HG03378 (cell line): Measurements from ENCODE around the gene RALA.
"Not testable (repeated sequence)": the region's sequence is repeated elsewhere in the genome, so short reads cannot be mapped to it uniquely, and the experiment has no call there.

ENCODE experiments used
- ATAC-seq: cut with Tn5 transposase; IDR thresholded peaks from one replicate; pipeline ENCODE4 v1.9.1; 2021; ENCODE audit warnings: mild to moderate bottlenecking, moderate library complexity; ENCODE audit not compliant: unreplicated experiment

The RALA gene

DNA sequence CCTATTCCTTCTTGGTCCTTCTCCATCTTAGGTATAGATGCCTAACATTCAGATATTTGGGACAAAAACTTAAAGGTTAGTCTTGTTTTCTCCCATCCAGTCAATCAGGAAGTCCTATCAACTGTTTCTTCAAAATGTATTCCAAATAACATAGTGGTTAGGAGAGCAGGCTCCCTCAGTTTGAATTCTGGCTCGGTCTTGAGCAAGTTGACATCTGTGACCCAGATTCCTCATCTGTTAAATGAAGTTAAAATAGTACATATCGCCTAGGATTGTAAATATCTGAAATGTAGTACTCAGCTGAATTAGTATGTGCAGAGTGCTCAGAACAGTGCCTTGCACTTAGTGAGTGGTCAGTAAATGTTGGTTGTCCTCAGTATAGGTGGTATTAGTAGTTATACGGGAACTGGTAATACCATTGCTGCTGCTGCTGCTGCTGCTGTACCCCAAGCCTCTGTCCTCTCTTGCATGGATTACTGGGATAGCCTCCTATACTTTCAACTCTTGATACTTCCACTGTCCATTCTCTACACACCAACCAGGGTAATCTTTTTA is 58.6 kb downstream of the RALA start:
- no peak for ATAC-seq

DNA sequence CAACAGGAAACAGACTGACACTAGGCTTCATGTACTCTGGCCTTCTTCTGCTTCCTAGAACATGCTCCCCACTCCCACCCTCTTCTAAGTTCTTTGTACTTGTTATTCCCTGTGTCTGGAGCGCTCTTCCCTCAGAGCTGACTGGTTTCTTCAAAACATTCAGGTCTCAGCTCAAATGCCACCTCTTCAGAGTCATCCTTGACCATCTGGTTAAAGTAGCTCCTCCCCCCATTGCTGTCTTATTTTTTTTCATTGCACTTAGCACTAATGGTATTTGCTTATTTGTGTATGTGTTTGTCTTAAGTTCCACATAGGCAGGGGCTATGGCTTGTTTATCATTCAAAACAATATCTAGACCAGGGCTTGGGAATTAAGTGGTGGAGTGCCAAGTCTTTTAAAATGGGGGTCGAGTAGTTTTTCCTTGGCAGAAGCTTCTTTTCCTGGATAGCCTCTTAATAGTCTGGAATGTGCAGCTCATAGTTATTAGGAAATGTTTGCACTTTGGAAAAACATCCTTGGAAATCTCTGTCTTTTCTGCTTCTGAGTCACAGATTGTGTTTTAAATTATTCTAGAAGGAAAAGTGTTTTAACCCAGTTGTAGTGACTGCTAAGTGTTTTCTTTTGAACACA is 60.0 kb downstream of the RALA start:
- no peak for ATAC-seq

DNA sequence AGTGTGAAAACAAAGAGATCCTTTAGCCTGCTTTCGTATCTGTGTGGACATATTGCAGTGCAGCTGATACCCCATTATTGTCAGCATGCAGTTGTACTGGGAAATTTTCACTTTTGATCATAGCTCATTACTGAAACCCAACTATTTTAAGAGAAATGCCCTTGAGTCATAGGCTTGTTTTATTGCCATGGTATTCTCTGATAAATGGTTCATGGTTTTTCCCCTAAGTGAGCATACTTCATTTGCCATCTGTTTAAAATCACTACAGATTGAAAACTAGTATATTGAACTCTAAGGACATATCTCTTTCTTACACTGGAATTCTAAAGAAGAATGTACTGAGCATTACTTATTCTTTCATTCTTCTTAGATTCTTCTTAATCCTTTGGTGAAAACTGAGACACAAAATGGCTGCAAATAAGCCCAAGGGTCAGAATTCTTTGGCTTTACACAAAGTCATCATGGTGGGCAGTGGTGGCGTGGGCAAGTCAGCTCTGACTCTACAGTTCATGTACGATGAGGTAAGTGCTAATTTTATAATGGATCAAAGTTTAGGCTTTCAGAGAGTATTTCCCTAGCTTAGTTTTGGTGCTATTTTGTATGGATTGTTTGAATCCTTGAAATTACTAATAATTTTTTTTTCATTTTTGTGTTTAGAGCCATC is 63.0 kb downstream of the RALA start:
- peak; percentile 79 for ATAC-seq

DNA sequence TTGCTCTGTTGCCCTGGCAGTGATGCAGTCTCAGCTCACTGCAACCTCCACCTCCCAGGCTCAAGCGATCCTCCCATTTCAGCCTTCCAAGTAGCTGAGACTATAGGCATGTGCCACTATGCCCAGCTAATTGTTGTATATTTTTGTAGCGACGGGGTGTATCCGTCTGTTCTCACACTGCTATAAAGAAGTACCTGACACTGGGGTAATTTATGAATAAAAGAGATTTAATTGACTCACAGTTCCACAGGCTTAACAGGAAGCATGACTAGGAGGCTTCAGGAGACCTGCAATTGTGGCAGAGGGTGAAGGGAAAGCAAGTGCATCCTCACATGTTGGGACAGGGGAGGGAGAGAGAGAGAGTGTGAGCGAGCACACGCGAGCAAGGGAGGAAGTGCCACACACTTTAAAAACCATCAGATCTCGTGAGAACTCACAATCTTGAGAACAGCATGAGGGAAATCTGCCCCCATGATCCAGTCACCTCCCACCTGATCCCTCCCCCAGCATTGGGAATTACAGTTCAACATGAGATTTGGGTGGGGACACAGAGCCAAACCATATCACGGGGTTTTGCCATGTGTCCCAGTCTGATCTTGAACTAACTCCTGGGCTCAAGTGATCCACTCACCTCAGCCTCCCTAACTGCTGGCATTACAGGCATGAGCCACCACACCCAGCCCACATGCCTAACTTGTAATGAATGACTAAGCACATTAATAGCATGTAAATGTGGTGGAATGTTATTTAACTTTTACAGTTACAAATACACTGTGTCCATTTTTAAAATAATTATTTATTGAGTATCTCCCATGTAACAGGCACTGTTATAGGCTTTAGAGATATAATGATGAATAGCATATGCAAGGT is 65.5 kb downstream of the RALA start:
- ATAC-seq = no peak

DNA sequence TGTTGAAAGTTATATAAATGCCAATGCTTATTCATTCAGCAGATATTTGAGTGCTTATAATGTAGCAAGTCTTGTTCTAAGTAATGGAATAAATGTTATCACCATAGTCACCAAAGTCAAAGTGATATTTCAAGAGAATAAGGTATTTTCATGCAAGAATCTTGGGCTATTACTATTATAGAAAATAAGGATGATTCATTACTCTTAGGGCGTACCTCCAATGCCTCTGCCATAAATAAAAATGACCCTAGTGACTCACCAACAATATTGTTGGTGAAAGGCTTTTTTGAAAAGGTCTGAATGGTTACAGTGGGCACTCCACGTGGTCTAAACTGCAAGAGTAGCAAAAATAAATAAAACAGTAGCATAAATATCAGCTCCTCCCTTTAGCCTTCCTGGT is 68.4 kb downstream of the RALA start:
- ATAC-seq = no peak

DNA sequence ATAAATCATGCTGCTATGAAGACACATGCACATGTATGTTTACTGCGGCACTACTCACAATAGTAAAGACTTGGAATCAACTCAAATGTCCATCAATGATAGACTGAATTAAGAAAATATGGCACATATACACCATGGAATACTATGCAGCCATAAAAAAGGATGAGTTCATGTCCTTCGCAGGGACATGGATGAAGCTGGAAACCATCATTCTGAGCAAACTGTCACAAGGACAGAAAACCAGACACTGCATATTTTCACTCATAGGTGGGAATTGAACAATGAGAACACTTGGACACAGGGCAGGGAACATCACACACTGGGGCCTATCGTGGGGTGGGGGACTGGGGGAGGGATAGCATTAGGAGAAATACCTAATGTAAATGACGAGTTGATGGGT is 69.7 kb downstream of the RALA start:
- ATAC-seq = not testable (repeated sequence)

DNA sequence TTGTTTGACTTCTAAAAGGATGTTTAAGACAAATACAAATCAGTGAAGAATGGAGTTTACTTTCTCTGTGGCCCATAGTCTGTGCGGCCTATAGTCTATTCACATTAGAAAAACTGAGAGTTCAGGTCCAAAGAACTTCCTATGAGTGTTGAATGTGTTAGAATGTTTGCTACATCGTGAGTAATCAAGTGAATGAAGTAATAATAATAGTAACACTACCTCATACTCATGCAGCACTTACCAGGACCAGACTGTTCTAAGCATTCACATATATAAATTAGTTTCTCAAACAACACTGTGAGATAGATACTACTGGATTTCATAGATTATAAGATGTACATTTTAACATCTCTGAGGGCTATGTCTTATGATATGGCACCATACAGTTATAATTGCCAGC is 70.4 kb downstream of the RALA start:
- ATAC-seq = no peak

DNA sequence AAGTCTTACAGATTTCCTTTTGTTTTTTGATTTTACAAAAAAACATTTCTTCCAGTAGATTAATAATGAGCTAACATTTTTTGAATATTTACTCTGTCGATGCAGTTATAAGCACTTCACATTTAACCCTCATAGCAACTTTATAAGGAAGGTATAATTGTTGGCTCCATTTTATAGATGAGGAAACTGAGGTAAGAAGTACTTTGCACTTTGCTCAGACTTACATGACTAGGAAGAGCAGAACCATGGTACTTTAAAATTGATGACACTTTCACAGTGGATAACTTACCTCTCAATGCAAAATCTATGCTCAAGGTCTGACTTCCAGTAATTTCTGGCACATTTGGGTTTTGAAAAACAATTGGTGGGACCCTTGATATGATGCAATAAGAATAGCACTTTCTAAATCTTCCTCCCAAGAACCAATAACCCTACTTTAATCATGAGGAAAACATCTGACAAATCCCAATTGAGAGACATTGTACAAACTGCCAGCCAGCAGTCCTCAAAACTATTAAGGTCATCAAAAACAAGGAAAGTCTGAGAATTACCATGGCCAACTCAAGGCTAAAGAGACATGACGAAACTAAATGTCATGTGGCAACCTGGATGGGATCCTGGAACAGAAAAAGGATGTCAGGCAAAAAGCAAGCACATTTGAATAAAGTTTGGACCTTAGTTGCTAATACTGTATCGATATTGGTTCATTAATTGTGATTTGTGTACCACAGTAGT is 72.6 kb downstream of the RALA start:
- ATAC-seq = no peak

DNA sequence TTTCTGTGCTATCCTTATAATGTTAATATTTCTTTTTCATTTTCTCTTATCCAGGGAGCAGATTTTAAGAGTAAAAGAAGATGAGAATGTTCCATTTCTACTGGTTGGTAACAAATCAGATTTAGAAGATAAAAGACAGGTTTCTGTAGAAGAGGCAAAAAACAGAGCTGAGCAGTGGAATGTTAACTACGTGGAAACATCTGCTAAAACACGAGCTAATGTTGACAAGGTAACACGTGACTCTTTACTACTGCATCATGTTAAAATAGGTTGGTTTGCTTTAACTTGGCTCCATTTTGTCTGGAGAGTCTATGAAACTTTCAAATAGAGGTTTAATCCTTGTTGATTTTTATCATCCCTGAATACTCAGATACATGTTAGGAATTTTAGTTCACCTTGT is 73.3 kb downstream of the RALA start:
- ATAC-seq = no peak

DNA sequence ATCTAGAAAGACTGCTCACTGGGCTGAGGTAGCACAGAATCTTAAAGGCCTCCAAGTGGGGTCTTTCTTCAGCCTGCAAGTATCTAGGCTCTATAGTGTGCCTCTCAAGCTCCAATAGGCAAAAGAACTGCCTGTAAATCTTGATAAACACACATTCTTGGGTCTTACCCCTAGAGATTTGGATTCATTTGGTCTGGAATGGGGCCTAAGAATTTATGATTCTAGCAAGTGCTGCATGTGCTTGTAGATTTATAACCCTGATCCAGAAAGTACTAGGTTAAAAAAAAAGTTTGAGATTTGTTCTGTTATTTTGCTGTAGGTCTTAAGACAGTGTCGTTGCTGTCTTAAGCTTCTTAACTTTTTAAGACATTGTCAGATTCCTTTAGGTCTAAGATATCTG is 74.1 kb downstream of the RALA start:
- ATAC-seq = no peak

DNA sequence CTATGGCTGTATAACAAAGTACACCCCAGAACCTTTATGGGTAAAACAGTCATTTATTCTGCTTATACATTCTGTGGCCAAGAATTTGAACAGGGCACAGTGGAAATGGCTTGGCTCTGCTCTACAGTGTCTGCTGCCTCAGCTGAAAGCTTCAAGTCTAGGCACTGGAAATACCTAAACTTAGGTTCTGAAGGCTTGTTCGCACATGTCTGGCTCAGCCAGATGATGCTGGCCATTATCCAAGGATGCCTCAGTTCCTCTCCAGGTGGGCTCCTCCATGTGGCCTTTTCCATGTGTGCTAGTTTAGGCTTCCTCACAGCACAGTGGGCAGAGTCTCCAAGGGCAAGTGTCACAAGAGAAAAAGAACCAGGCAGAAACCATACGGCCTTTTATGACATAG is 76.8 kb downstream of the RALA start:
- ATAC-seq = no peak

DNA sequence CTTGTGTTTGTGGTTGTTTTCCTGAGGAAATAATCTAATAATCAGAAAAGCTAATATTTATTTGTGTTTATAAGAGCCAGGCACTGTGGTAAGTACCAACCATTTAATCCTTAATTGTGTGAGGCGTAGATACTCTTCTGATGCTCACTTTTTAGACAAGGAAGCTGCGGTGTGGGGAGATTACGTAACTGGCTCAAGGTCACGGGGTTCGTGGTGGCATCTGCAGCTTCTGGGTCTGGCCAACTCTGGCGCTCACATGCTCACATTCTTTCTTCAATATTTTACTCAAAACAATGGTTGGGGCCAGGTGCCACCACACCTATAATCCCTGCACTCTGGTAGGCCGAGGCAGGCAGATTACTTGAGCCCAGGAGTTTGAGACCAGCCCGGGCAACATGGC is 77.6 kb downstream of the RALA start:
- ATAC-seq = no peak

DNA sequence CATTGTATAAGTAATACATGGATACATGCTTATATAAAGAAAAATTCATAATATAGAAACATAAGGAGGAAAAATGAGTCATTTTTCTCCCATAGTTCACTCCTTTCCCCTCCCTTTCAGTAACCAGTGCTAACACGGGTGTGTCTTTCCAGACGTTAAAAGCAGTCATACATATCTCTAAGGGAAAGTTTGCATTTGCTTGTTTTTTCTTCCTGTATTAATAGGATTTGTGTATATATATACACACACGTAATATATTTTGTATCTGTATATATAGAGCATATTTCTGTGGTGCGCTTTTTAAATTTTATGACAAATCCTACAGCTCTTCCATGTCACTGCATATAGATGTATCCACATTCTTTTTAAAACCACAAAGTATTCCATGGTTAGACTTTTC is 78.8 kb downstream of the RALA start:
- ATAC-seq = no peak

DNA sequence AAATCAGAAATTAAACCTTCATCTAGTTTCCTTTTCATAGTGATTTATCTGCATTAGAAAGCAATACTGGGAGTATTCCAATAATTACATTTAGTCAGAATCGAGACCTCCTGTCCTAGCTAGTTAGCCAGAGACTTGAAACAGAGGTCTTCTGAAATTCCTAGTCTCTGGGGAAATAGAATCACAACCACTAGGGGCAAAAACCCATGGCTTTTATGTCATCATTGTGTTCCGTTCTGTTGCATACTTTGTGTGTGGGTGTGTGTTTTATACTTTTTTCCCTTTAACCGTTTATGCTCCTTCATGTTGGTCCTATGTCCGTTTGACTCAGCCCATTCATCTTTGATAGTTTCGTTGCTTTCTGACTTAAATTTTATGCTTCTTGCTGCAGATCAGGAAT is 79.8 kb downstream of the RALA start:
- ATAC-seq = no peak

DNA sequence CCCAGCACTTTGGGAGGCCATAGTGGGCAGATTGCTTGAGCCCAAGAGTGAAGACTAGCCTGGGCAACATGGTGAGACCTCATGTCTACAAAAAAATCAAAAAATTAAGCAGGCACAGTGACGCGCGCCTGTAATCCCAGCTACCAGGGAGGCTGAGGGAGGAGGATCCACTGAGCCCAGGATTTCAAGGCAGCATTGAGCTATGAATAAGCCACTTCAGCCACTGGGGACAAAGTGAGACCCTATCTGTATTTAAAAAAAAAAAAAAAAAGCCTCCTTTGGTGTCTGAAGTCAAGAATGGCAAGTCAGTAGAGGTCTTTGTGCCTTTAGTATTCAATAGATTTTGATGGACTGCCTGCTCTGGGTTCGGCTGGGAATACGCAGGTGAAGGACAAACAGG is 85.7 kb downstream of the RALA start:
- ATAC-seq = no peak

DNA sequence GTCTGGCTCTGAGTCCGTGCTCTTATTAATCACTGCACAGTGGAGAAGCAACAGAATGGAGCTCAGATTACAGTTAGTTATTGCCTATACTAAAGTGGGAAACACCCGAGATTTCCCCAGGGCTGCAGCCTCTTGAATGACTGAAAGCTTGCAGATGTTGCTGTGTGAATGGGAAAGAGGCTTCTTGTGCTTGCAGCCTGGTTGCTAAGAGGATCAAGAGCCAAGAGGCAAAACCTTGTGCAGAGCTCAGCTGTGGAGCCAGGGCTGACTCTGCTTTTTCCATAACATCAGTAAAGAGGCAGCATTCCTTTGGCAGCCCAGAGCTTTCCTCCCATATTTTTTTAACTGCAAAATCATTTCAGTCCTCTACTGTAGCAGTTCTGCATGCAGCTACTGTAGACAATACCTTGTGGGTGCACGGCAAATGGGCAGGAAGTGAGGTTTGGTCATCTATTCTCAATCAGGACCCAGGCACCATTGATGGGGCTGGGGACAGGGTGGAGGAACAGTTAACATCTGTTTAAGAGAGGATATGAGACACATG is 86.5 kb downstream of the RALA start:
- ATAC-seq = no peak

DNA sequence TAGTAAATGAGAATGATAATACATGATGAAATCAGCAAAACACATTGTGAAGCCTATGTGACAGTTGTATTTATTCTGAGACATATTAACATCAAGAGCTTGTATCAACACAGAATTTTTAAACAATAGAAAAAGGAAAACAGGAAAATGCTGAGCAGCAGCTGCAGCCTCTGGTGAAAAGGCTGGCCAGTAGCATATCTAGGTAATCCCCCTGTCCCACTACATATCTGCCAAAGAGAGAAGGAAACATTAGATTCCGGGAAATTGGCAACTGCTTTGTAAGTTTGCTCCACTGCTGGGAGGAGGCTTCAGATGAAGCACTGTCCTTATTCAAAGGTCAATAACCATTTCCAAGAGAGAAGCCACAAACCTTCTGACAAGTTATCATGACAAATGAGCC is 89.4 kb downstream of the RALA start:
- ATAC-seq = no peak

DNA sequence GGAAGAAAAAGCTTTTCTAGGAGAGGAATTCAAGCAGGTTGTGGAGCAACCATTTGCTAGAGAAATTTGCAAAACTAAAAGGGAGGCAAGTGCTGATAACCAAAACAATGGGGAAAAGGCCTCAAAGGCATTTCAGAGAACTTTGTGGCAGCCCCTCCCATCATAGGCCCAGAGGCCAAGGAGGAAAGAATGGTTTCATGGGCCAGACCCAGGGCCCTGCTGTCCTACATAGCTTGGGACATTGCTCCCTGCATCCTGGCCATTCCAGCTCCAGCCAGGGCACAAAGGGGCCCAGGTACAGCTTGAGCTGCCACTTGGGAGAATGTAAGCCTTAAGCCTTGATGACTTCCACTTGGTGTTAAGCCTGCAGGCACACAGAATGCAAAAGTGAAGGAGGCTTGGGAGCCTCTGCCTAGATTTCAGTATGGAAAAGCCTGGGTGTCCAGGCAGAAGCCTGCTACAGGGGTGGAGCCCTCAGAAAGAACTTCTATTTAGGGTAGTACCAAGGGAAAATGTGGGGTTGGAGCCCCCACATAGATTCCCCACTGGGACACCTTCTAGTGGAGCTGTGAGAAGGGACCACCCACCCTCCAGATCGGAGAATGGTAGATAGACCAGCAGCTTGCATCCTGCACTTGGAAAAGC is 91.2 kb downstream of the RALA start:
- no peak for ATAC-seq

DNA sequence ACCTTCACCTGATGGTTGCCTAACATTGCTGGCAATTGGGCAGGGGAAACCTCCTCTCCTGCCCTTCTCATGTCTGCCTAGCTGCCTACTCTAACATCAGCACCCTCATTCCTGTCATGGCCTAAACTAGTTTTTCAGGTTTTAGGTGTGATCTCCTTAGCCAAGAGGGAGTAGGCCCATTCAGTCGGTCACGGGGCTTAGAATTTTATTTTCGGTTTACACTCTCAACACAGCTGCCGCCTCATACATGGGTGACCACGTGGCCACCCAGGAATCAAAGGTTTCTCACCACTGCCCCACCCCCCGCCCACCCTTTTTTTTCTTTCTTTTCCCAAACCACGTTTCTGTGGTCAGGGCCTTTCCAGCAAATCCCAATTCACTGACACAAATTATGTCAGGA is 97.2 kb downstream of the RALA start:
- ATAC-seq = no peak

DNA sequence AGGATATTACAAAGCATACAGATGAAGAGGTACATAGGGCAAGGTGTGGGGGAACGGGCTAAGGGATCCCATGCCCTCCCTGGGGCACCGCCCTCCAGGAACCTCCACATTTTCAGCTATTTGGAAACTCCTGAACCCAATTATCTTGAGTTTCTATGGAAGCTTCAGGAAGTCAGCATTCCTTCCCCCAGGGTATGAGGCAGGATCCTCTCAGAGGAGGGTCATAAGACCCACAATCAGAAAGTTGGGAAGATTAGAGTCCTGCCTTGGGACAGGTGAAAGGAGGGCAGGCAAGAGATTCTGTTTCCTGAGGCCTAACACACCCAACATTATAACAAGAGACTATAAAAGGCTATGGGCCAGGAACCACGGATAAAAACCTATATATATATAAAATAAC is 98.0 kb downstream of the RALA start:
- ATAC-seq = no peak
